Measurements from ENCODE around the gene IKBKG. TPM values are rescaled to one million over a fixed set of nuclear protein-coding genes. Genes with fewer than 3 reads are reported as not detected.

Gene IKBKG
- total and polyA plus RNA-seq, 2 of the 8 experiments (the other 6 are each of a cell fraction or from before 2014, with no cell fraction given) = 17.5 to 18.1 TPM

DNA sequence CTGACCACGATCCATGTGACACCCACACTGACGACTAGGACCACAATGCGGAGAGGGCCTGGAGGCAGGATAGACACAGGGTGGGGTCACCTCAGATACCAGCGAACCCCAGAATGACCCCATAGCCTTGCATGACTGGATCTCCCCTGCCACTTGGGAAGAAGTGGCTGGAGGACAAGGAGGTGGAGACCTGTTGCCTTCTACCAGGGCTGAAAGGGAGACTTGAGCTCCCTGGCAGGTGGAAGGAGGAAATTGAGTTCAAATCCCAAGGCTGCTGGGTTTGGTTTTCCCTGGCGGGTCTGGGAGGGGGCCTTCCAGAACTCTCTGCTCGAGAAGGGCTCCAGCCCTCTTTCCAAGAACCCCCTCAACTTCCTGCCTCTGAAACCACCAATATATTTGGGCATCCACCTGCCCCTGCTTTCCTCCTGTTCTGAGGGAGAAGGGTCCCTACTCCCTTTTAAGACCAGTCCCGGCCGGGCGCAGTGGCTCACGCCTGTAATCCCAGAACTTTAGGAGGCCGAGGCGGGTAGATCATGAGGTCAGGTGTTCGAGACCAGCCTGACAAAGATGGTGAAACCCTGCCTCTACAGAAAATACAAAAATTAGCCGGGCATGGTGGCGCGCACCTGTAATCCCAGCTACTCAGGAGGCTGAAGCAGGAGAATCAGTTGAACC lies 34.4 kb upstream of the IKBKG start (continued):
- TF ChIP-seq CHD7 (IDR thresholded peaks at IDR 0.05; ENCODE audit: insufficient replicate concordance, low read length) (no peak), SIN3A (conservative IDR thresholded peaks at IDR 0.05 in 1 of 2, IDR thresholded peaks at IDR 0.05 in 1 of 2; ENCODE audit: low read depth in 1 of 2, low read length in 2 of 2) (no peak), RAD21 (IDR thresholded peaks at IDR 0.05 in 1 of 2, conservative IDR thresholded peaks at IDR 0.05 in 1 of 2; ENCODE audit: low read depth in 2 of 2, low read length in 2 of 2) (no peak)
- TF ChIP-seq, protein P1, sequence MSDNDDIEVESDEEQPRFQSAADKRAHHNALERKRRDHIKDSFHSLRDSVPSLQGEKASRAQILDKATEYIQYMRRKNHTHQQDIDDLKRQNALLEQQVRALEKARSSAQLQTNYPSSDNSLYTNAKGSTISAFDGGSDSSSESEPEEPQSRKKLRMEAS (IDR thresholded peaks at IDR 0.05) = no peak

All from H1 (cell line).